Measurements from ENCODE around the gene HOXB3. TPM values are rescaled to one million over a fixed set of nuclear protein-coding genes. Genes with fewer than 3 reads are reported as not detected.

HOXB3 gene
- polyA plus RNA-seq, 1 experiment = 33.0 TPM

DNA sequence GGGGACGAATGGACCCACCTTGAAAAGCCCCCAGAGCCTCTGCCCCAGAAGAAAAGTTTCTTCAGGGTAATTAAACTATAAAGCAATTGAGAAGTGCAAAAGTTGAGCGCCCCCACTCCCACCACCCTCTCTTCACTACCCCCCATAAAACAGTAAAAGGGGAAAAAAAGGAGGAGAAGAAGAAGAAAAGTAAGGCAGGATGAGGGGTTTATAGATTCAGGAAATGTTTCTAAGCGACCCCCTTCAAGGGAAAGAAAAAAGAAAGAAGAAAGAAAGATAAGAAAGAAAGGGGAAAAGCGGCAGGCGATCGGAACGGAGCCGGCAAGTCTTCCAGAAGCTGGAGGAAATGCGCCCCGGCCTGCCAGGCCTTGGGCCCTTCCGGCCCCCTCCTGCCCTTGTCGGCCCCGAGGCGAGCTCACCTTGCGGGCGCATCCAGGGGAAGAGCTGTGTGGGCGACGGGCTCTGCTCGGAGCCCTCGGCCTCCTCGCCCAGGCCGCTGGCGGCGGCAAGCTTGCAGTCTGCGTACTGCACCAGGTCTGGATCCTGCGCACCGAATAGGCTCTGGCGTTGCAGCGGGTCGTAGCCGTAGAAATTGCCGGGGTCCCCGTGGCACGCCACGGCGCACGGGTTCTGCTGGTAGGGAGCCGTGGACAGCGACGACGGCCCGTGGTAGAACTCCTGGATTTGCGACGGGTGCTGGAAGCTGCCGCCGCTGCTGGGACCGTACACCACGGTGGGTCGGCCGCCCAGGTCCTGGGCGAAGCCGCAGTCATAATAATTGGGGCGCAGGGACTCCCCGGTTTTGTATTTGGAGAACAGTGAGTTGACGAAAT, 24.0 kb upstream of the HOXB3 start:
- DNase-seq (ENCODE audit: low read depth, low spot score) = no peak
- TF ChIP-seq CTCF (IDR thresholded peaks at IDR 0.05; ENCODE audit: low read depth, low read length) = no peak
- ChIA-PET POLR2A (interaction anchor here (3.0 kb wide), 1 partner anchor 17 kb away, joined by 13 read pairs; no protein-coding TSS in a partner anchor), CTCF (interaction anchor here (0.5 to 4.9 kb wide), 7 partner anchors 19 to 398 kb away, joined by 3 to 35 read pairs (median 8); no protein-coding TSS in a partner anchor)
- Histone ChIP-seq H3K27me3 (ENCODE audit: control insufficient read depth, insufficient read depth, low read length) (peaks cover 53% of the 10 kb centered on the region), H3K9me3 (ENCODE audit: control insufficient read depth, insufficient read depth, low read length) (no peaks in the 10 kb centered on the region; the same call in 1 of the 2 replicates), H3K4me3 (ENCODE audit: low read depth, low read length) (peak overlapping the region; percentile 67), H3K27ac (ENCODE audit: low read depth, low read length) (no peak overlapping the region)

DNA sequence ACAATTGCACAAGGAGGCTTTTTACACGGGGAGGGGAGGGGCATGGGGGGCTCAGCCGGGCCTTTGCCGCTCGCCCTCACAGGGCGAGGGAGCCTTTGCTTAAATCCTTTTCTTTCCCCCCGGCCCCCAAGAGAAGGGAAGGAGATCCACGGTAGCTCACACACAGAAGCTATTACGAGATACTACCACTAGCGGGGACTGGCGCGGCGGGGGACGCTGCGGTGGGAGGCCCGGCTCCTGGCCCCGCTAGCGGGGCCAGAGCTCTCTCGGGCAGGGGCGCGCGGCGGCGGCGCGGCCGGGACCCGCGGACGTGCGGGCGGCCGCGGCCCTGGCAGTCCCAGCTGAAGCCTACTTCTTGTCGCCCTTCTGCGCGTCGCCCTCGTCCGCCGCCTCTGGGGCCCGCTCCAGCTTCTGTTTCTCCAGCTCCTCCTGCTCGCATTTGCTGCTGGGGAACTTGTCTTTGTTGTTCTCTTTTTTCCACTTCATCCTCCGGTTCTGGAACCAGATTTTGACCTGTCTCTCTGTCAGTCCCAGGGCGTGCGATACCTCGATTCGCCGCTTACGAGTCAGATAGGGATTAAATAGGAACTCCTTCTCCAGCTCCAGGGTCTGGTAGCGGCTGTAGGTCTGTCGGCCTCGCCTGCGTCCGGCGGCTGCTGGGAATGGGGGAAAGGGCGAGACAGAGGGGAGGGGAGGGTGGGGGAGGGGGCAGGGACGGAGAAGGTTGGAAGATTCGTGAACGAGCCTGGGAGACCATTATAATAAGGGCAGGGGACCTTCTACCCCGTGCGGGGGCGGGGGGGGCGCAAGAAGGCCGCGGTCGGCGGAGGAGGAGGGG, 23.0 kb upstream of the HOXB3 start:
- Histone ChIP-seq H3K4me3 (ENCODE audit: low read depth, low read length) (peak overlapping the region; percentile 67), H3K9me3 (ENCODE audit: control insufficient read depth, insufficient read depth, low read length) (no peaks in the 10 kb centered on the region; the same call in 1 of the 2 replicates), H3K27me3 (ENCODE audit: control insufficient read depth, insufficient read depth, low read length) (peaks cover 45% of the 10 kb centered on the region), H3K27ac (ENCODE audit: low read depth, low read length) (peak overlapping the region; percentile 31)
- CTCF ChIA-PET = interaction anchor here (0.6 to 4.9 kb wide), 11 partner anchors 14 to 419 kb away, joined by 3 to 35 read pairs (median 4); partner anchors contain the start of gene ATP5MC1
- peak; percentile 38 for TF ChIP-seq CTCF (IDR thresholded peaks at IDR 0.05; ENCODE audit: low read depth, low read length)
- DNase-seq (ENCODE audit: low read depth, low spot score) = no peak
- POLR2A ChIA-PET = interaction anchor here (0.8 to 3.0 kb wide), 3 partner anchors 16 to 130 kb away, joined by 3 to 13 read pairs (median 3); no protein-coding TSS in a partner anchor

- ChIA-PET POLR2A (interaction anchor here (1.0 to 3.0 kb wide), 2 partner anchors 15 to 129 kb away, joined by 3 to 13 read pairs; no protein-coding TSS in a partner anchor), CTCF (interaction anchor here (0.8 to 4.9 kb wide), 10 partner anchors 14 to 419 kb away, joined by 3 to 35 read pairs (median 4); partner anchors contain the start of gene ATP5MC1)
- Histone ChIP-seq H3K4me3 (ENCODE audit: low read depth, low read length) (peak overlapping the region; percentile 67), H3K9me3 (ENCODE audit: control insufficient read depth, insufficient read depth, low read length) (no peaks in the 10 kb centered on the region; the same call in 1 of the 2 replicates), H3K27ac (ENCODE audit: low read depth, low read length) (peak overlapping the region; percentile 31), H3K27me3 (ENCODE audit: control insufficient read depth, insufficient read depth, low read length) (peaks cover 39% of the 10 kb centered on the region)
- no peak for TF ChIP-seq CTCF (IDR thresholded peaks at IDR 0.05; ENCODE audit: low read depth, low read length)
- DNase-seq (ENCODE audit: low read depth, low spot score) = no peak
Measured at GRCh38 chr17:48612456-48612853, 22.4 kb upstream of the HOXB3 start.

- DNase-seq (ENCODE audit: low read depth, low spot score) = no peak
- no peak for TF ChIP-seq CTCF (IDR thresholded peaks at IDR 0.05; ENCODE audit: low read depth, low read length)
- Histone ChIP-seq H3K27me3 (ENCODE audit: control insufficient read depth, insufficient read depth, low read length) (peaks cover 33% of the 10 kb centered on the region), H3K4me3 (ENCODE audit: low read depth, low read length) (peak overlapping the region; percentile 67), H3K9me3 (ENCODE audit: control insufficient read depth, insufficient read depth, low read length) (no peaks in the 10 kb centered on the region; the same call in 1 of the 2 replicates), H3K27ac (ENCODE audit: low read depth, low read length) (peak overlapping the region; percentile 80)
- CTCF ChIA-PET = interaction anchor here (1.8 to 4.9 kb wide), 2 partner anchors 24 to 277 kb away, joined by 8 to 35 read pairs; no protein-coding TSS in a partner anchor
- POLR2A ChIA-PET = interaction anchor here (3.0 kb wide), 1 partner anchor 15 kb away, joined by 13 read pairs; no protein-coding TSS in a partner anchor
Measured at GRCh38 chr17:48611681-48612455, 21.8 kb upstream of the HOXB3 start.

Data from AG04450 (cell line).